ENCODE measurements around the gene MAP6.

Gene MAP6

GRCh38 chr11:75653532-75653931, 15.3 kb downstream of the MAP6 start:
- no peak overlapping the region for H3K4me3 Mint-ChIP-seq
- peaks cover 6% of the 10 kb centered on the region for H3K27me3 Mint-ChIP-seq (ENCODE audit: low read depth)
- no peak overlapping the region for H3K27ac Mint-ChIP-seq
- no peaks in the 10 kb centered on the region for H3K36me3 Mint-ChIP-seq (ENCODE audit: low read depth)
- peaks cover 18% of the 10 kb centered on the region for H3K4me1 Mint-ChIP-seq
- no peak for TF ChIP-seq CTCF (IDR thresholded peaks at IDR 0.05; ENCODE audit: unreplicated experiment in 3 of 3)
- no peaks in the 10 kb centered on the region for H3K9me3 Mint-ChIP-seq

- no peaks in the 10 kb centered on the region for H3K9me3 Mint-ChIP-seq
- TF ChIP-seq CTCF (IDR thresholded peaks at IDR 0.05; ENCODE audit: unreplicated experiment in 3 of 3) = no peak
- H3K4me1 Mint-ChIP-seq = peaks cover 18% of the 10 kb centered on the region
- no peaks in the 10 kb centered on the region for H3K36me3 Mint-ChIP-seq (ENCODE audit: low read depth)
- no peaks in the 10 kb centered on the region for H3K27me3 Mint-ChIP-seq (ENCODE audit: low read depth)
- no peak overlapping the region for H3K27ac Mint-ChIP-seq
- H3K4me3 Mint-ChIP-seq = no peak overlapping the region
Observed at GRCh38 chr11:75652936-75653335, 15.9 kb downstream of the MAP6 start.

- no peaks in the 10 kb centered on the region for H3K36me3 Mint-ChIP-seq (ENCODE audit: low read depth)
- no peak for TF ChIP-seq CTCF (IDR thresholded peaks at IDR 0.05; ENCODE audit: unreplicated experiment in 3 of 3)
- peaks cover 12% of the 10 kb centered on the region for H3K4me1 Mint-ChIP-seq
- no peak overlapping the region for H3K4me3 Mint-ChIP-seq
- no peaks in the 10 kb centered on the region for H3K27me3 Mint-ChIP-seq (ENCODE audit: low read depth)
- no peaks in the 10 kb centered on the region for H3K9me3 Mint-ChIP-seq
- H3K27ac Mint-ChIP-seq = no peak overlapping the region
Observed at GRCh38 chr11:75651218-75651617, 17.6 kb downstream of the MAP6 start.

- Mint-ChIP-seq H3K9me3 (no peaks in the 10 kb centered on the region), H3K4me3 (no peak overlapping the region), H3K4me1 (peaks cover 2% of the 10 kb centered on the region), H3K27me3 (ENCODE audit: low read depth) (no peaks in the 10 kb centered on the region), H3K27ac (no peak overlapping the region), H3K36me3 (ENCODE audit: low read depth) (no peaks in the 10 kb centered on the region)
- no peak for TF ChIP-seq CTCF (IDR thresholded peaks at IDR 0.05; ENCODE audit: unreplicated experiment in 3 of 3)
Observed at GRCh38 chr11:75650167-75650723, 18.6 kb downstream of the MAP6 start.

- no peak overlapping the region for H3K4me3 Mint-ChIP-seq
- peaks cover 3% of the 10 kb centered on the region for H3K27me3 Mint-ChIP-seq (ENCODE audit: low read depth)
- no peaks in the 10 kb centered on the region for H3K9me3 Mint-ChIP-seq
- H3K4me1 Mint-ChIP-seq = peaks cover 5% of the 10 kb centered on the region
- H3K36me3 Mint-ChIP-seq (ENCODE audit: low read depth) = no peaks in the 10 kb centered on the region
- no peak overlapping the region for H3K27ac Mint-ChIP-seq
- TF ChIP-seq CTCF (IDR thresholded peaks at IDR 0.05; ENCODE audit: unreplicated experiment in 3 of 3) = no peak
Observed at GRCh38 chr11:75644946-75645345, 23.9 kb downstream of the MAP6 start.

- Mint-ChIP-seq H3K36me3 (ENCODE audit: low read depth) (no peaks in the 10 kb centered on the region), H3K9me3 (no peaks in the 10 kb centered on the region), H3K4me1 (peaks cover 11% of the 10 kb centered on the region), H3K27me3 (ENCODE audit: low read depth) (peaks cover 3% of the 10 kb centered on the region), H3K4me3 (no peak overlapping the region), H3K27ac (no peak overlapping the region)
- no peak for TF ChIP-seq CTCF (IDR thresholded peaks at IDR 0.05; ENCODE audit: unreplicated experiment in 3 of 3)
Observed at GRCh38 chr11:75644370-75644769, 24.5 kb downstream of the MAP6 start.
